ENCODE measurements around the gene ACE2. TPM values are rescaled to one million over a fixed set of nuclear protein-coding genes. Genes with fewer than 3 reads are reported as not detected.

Gene ACE2
- total RNA-seq, 1 donor from 2014 or later: 0.11 TPM

DNA sequence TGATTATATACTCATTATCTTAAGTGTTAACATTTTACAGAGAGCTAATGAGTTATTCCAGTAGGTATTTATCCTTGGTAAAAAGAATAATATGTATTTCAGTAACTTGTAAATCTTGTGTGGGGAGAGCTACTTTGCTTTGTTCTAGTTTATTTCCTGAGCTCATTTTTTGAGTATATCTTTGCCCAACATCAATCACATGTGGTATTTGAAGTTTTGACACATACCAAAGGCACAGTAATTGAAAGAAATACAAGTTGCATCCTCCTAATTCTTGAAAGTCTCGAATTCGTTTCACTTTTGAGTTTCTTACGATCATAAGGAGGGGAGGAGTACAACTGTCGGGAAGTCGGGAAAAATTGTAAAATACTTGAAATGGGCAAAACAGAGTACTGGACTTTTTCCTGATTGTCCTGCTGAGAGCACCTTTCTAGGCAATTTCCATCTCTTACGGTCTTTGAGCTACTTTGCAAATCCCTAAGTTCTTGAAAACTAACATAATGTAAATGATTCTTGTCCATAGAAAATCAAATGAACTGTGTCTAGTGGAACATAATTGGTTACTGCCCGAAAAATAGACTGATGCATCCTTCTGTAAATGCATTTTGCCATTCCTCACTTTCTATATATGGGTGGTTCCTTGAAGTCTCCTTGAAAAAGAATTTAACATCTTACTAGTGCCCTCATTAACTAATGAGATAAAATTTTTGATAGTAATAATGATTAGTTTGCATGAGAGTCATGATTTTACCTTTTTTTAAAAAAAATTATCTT lies 43.2 kb upstream of the ACE2 start:
- Histone ChIP-seq H3K4me3 (no peak overlapping the region), H3K27ac (no peak overlapping the region), H3K4me1 (no peaks in the 10 kb centered on the region), H3K9me3 (no peaks in the 10 kb centered on the region), H3K36me3 (no peaks in the 10 kb centered on the region), H3K27me3 (no peaks in the 10 kb centered on the region)
- intact Hi-C loops (cut with DNase I): no loop called here
- TF ChIP-seq, protein P1, sequence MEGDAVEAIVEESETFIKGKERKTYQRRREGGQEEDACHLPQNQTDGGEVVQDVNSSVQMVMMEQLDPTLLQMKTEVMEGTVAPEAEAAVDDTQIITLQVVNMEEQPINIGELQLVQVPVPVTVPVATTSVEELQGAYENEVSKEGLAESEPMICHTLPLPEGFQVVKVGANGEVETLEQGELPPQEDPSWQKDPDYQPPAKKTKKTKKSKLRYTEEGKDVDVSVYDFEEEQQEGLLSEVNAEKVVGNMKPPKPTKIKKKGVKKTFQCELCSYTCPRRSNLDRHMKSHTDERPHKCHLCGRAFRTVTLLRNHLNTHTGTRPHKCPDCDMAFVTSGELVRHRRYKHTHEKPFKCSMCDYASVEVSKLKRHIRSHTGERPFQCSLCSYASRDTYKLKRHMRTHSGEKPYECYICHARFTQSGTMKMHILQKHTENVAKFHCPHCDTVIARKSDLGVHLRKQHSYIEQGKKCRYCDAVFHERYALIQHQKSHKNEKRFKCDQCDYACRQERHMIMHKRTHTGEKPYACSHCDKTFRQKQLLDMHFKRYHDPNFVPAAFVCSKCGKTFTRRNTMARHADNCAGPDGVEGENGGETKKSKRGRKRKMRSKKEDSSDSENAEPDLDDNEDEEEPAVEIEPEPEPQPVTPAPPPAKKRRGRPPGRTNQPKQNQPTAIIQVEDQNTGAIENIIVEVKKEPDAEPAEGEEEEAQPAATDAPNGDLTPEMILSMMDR (IDR thresholded peaks at IDR 0.05): no peak
- DNase-seq (ENCODE audit: low spot score in 2 of 2): no peak

DNA sequence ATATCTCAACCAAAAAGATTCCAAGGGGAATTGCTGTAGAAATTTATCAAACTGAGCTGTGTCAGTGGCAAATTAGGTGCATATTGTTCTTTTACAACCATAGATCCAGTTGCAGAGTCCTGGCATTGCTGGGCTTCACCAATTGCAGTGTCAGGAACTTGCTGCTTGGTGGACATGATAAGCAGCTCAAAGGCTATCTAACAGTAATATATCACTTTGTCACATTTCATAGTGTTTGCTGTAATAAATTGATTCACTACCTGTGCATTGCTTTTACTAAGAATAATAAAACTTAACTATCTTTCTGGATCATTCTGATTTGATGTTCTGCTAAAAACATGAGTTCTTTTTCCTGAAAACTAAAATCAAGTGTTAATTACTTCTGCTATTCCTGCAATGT lies 30.9 kb upstream of the ACE2 start:
- Histone ChIP-seq H3K27me3 (no peaks in the 10 kb centered on the region), H3K4me3 (no peak overlapping the region), H3K9me3 (no peaks in the 10 kb centered on the region), H3K27ac (no peak overlapping the region), H3K4me1 (no peaks in the 10 kb centered on the region), H3K36me3 (no peaks in the 10 kb centered on the region)
- intact Hi-C loops (cut with DNase I): no loop called here
- TF ChIP-seq, protein P1 (IDR thresholded peaks at IDR 0.05): no peak
- no peak for DNase-seq (ENCODE audit: low spot score in 2 of 2)

DNA sequence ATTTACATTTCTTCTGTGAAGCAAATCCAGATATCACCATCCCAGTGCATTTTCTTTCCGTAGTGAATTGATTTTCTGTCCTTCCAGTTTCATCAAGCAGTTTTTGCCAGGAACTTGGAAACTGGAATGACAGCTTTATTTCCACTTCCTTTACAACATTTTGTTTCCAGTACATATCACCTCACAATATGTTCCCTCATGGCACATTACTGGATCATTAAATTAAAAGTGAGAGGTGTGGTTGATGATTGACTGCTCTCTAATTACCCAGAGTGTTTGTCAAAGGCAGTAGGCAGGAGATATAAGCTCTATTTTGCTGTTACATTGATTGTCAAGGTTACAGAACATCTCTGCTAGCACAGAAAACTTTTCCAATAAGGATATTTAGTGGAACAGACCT lies 22.3 kb upstream of the ACE2 start:
- Histone ChIP-seq H3K27me3 (no peaks in the 10 kb centered on the region), H3K36me3 (no peaks in the 10 kb centered on the region), H3K4me3 (no peak overlapping the region), H3K27ac (no peak overlapping the region), H3K4me1 (no peaks in the 10 kb centered on the region), H3K9me3 (no peaks in the 10 kb centered on the region)
- intact Hi-C loops (cut with DNase I): no loop called here
- DNase-seq (ENCODE audit: low spot score in 2 of 2): no peak
- TF ChIP-seq, protein P1 (IDR thresholded peaks at IDR 0.05): no peak

DNA sequence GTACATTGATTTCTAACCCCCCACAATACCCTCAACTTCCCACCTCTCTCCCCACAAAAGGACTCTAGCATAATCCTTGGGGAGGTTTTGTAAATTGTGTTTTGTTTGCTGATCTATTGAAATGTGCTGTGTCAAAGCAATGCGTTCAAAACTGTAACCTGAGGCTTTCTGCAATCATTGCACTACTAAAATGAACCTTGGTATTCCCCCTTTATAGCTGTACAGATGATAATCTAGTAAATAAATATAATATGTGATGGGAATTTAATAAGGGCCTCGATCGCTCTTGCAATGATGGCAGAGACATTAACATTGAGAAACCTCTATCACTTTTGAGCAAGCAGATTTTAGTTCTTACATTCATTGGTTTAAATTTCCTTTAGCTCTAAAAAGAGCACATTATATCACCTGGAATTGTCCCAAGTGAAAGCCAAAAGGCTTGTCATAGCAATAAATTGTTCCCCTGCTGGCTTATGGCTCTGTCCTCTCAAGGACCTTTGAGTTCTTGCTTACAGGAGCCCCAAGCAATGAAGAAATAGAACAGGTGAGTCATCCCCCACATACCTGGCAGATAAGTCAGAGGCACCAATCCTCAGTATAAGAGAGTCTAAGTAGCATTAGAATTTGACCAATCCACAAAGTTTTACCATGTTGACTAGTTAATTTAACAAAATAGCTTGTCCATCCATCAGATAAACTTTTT lies 18.4 kb upstream of the ACE2 start:
- DNase-seq (ENCODE audit: low spot score in 2 of 2): no peak
- Histone ChIP-seq H3K9me3 (no peaks in the 10 kb centered on the region), H3K27me3 (no peaks in the 10 kb centered on the region), H3K36me3 (no peaks in the 10 kb centered on the region), H3K4me1 (no peaks in the 10 kb centered on the region), H3K4me3 (no peak overlapping the region), H3K27ac (no peak overlapping the region)
- intact Hi-C loops (cut with DNase I): no loop called here
- TF ChIP-seq, protein P1 (IDR thresholded peaks at IDR 0.05): no peak

DNA sequence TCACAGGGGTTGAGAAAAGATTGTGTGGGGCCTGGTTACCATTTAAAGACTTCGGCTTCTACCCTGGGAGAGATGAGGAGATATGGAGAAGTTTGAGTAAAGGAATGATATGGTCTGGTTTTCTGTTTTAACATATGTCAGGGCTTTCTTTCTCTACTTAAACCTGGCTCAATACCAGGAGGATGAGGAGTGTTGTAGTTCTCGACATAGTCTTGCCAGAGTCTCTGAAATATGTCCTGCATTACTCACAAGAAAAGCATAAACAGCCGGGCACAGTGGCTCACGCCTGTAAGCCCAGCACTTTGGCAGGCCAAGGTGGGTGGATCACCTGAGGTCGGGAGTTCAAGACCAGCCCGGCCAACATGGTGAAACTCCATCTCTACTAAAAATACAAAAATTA lies 16.4 kb upstream of the ACE2 start:
- H3K9me3 ChIP-seq: no peaks in the 10 kb centered on the region
- no peak for DNase-seq (ENCODE audit: low spot score in 2 of 2)

More for the DNA sequence above, 16.4 kb upstream of the ACE2 start:
- intact Hi-C loops (cut with DNase I): no loop called here
- Histone ChIP-seq H3K36me3 (no peaks in the 10 kb centered on the region), H3K4me1 (no peaks in the 10 kb centered on the region), H3K27ac (no peak overlapping the region), H3K27me3 (no peaks in the 10 kb centered on the region), H3K4me3 (no peak overlapping the region)
- TF ChIP-seq, protein P1 (IDR thresholded peaks at IDR 0.05): no peak
